K562 (cell line): ENCODE data around the gene KCTD18. TPM values are rescaled to one million over a fixed set of nuclear protein-coding genes. Genes with fewer than 3 reads are reported as not detected.

Experiments used
- ATAC-seq: fragments of 200-7000 bp; cut with Tn5 transposase; 3 replicates; pipeline ENCODE4 v1.9.1; 2020; ENCODE audit warnings: moderate library complexity
- BruUV-seq: library from RNA; stranded (reverse); fragments of 400-500 nt; replicated peaks from 2 replicates; lab custom pipeline; 2021; lab: Mats Ljungman, UMichigan
- CTCF ChIA-PET: fragments of 300-600 bp; formaldehyde crosslinking; extraction: SDS; loops from one replicate; lab custom pipeline; 2021; ENCODE audit warnings: low intra/inter-chr PET ratio; lab: Yijun Ruan, JAX
- POLR2A ChIA-PET: fragments of 300-600, 350-650 bp; sonication (Branson Sonifier 250); formaldehyde crosslinking; extraction: SDS; loops from one replicate; lab custom pipeline; 2021; ENCODE audit warnings: antibody characterized with exemption, inconsistent platforms; lab: Yijun Ruan, JAX
- DNase-seq, 4 experiments: peaks; one replicate each; pipeline versions ENCODE4 v3.0.0 to v3.0.0-alpha.2; 2011 to 2018; ENCODE audit warnings: low spot score in 3 of 4, mixed read lengths in 3 of 4; ENCODE audit errors: extremely low read depth in 1 of 4
- FAIRE-seq: peaks from 2 replicates; lab custom pipeline; 2011; peaks lifted over from hg19 to GRCh38; lab: Jason Lieb, UNC
- H2AFZ ChIP-seq: 2 replicates; pipeline ENCODE4 v1.6.0; 2011; ENCODE audit warnings: low read depth, low read length, control low read depth, inconsistent platforms
- H3K27ac ChIP-seq: fragments of 200-600 bp; 3 replicates; pipeline ENCODE4 v1.8.0; 2011; ENCODE audit warnings: low read depth, mild to moderate bottlenecking, control low read depth, inconsistent platforms, low read length, moderate library complexity, mixed read lengths; ENCODE audit errors: extremely low read depth
- H3K27me3 ChIP-seq, 2 experiments: fragments of 300-600 bp in 1 of 2; 2 replicates in 1 of 2; 3 replicates in 1 of 2; pipeline versions ENCODE4 v1.6.0 to v1.8.0; 2011; ENCODE audit warnings: inconsistent platforms in 2 of 2, low read length in 2 of 2, mild to moderate bottlenecking in 1 of 2, mixed read lengths in 1 of 2, moderate library complexity in 1 of 2; ENCODE audit not compliant: control insufficient read depth in 2 of 2, insufficient read depth in 2 of 2
- H3K36me3 ChIP-seq: fragments of 300-600 bp; 3 replicates; pipeline ENCODE4 v1.8.0; 2011; ENCODE audit warnings: mild to moderate bottlenecking, low read length, inconsistent platforms; ENCODE audit not compliant: control insufficient read depth, insufficient read depth
- H3K4me1 ChIP-seq, 2 experiments: fragments of 200-600 bp in 1 of 2; replicated peaks in 1 of 2; 2 replicates in 1 of 2; 3 replicates in 1 of 2; pipeline versions ENCODE4 v1.5.1 to v1.8.0; 2011; ENCODE audit warnings: inconsistent platforms in 2 of 2, low read length in 2 of 2, mild to moderate bottlenecking in 1 of 2, mixed read lengths in 1 of 2, moderate library complexity in 1 of 2; ENCODE audit not compliant: control insufficient read depth in 2 of 2, insufficient read depth in 2 of 2
- H3K4me2 ChIP-seq: 2 replicates; pipeline ENCODE4 v1.6.1; 2011; ENCODE audit warnings: low read length, control low read depth, inconsistent platforms, mixed read lengths; ENCODE audit not compliant: insufficient read depth
- H3K4me3 ChIP-seq: fragments of 200-600 bp; sonication (generic), shearing (Covaris generic); 2 replicates; pipeline ENCODE4 v1.5.1; 2016; ENCODE audit warnings: control low read depth, inconsistent platforms
- H3K79me2 ChIP-seq: fragments of 200-600 bp; 3 replicates; pipeline ENCODE4 v1.8.0; 2011; ENCODE audit warnings: low read length, inconsistent platforms; ENCODE audit not compliant: control insufficient read depth, insufficient read depth
- H3K9ac ChIP-seq, 2 experiments: 2 replicates each; pipeline versions ENCODE4 v1.6.0 to v1.6.1; 2011; ENCODE audit warnings: low read depth in 2 of 2, low read length in 2 of 2, control low read depth in 1 of 2, inconsistent platforms in 1 of 2, mild to moderate bottlenecking in 1 of 2, mixed read lengths in 1 of 2; ENCODE audit not compliant: insufficient read depth in 1 of 2
- H3K9me1 ChIP-seq: one replicate; pipeline ENCODE4 v1.6.0; 2011; ENCODE audit warnings: inconsistent platforms, mild to moderate bottlenecking, low read length, moderate library complexity; ENCODE audit not compliant: control insufficient read depth, insufficient read depth
- H3K9me3 ChIP-seq: replicated peaks from 2 replicates; pipeline ENCODE4 v1.5.1; 2011; ENCODE audit warnings: low read depth, low read length, inconsistent platforms; ENCODE audit not compliant: control insufficient read depth, insufficient read depth
- H4K20me1 ChIP-seq: replicated peaks from 2 replicates; pipeline ENCODE4 v1.6.1; 2011; ENCODE audit warnings: low read length, inconsistent platforms, mixed read lengths; ENCODE audit not compliant: control insufficient read depth, insufficient read depth
- ADNP ChIP-seq: fragments of 200-800 bp; sonication (Bioruptor generic); IDR thresholded peaks from 2 replicates; pipeline ENCODE4 v1.6.1; 2016; ENCODE audit warnings: missing genetic modification characterization, missing compliant biosample characterization
- CBFB ChIP-seq: sonication (generic); formaldehyde crosslinking; IDR thresholded peaks from 2 replicates; pipeline ENCODE4 v1.4.0; 2020; ENCODE audit warnings: mild to moderate bottlenecking, missing genetic modification reagents
- HLTF ChIP-seq: fragments of 450-650 bp; IDR thresholded peaks from 2 replicates; pipeline ENCODE4 v1.6.1; 2016
- ZBTB8A ChIP-seq: fragments of 450-650 bp; IDR thresholded peaks from 2 replicates; pipeline ENCODE4 v1.6.1; 2018; ENCODE audit warnings: mild to moderate bottlenecking, moderate library complexity; ENCODE audit not compliant: partially characterized antibody
- ZKSCAN1 ChIP-seq: fragments of 150-350 bp; IDR thresholded peaks from 2 replicates; pipeline ENCODE4 v1.6.1; 2016; ENCODE audit warnings: low read depth, low read length
- WGBS: fragments of 100-300 bp; shearing (Covaris generic); methylation state at CpG from one replicate; pipeline ENCODE4 v1.1.6; 2016; ENCODE audit warnings: low coverage, mixed read lengths; ENCODE audit not compliant: insufficient coverage; ENCODE audit errors: missing lambda C conversion rate; 5-methylcytosine and 5-hydroxymethylcytosine counted together
- in situ Hi-C: fragments of 300-500 bp; cut with MboI; formaldehyde crosslinking; loops from 4 replicates; pipeline ENCODE4 v1.15.0; 2018; ENCODE audit warnings: inconsistent platforms, mixed read lengths
- intact Hi-C: fragments of 100-400 bp; cut with micrococcal nuclease; formaldehyde crosslinking; loops from 2 replicates; pipeline ENCODE4 v1.14.2; 2022
- polyA plus RNA-seq, 8 experiments: library from polyadenylated mRNA; depleted of rRNA in 4 of 8; stranded (reverse) in 5 of 8; unstranded in 3 of 8; fragments of >200 nt; fragmentation: Nextera tagmentation in 2 of 8; fragmentation: Illumina TruSeq in 1 of 8; extraction: Ambion mirVana in 2 of 8; extraction: Trizol in 1 of 8; gene quantifications; 2 replicates each; pipeline versions ENCODE4 v1.2.1 to v1.2.3, GENCODE V29; 2011 to 2014; ENCODE audit warnings: inconsistent platforms in 1 of 8, missing spikeins in 1 of 8
- total RNA-seq, 7 experiments: library from RNA; depleted of rRNA in 6 of 7; stranded (reverse); fragments of >200 nt in 6 of 7; fragmentation: Illumina TruSeq in 2 of 7; extraction: Trizol in 2 of 7; gene quantifications; 2 replicates each; pipeline versions ENCODE4 v1.2.1 to v1.2.3, GENCODE V29; 2011 to 2021; ENCODE audit warnings: low replicate concordance in 1 of 7
- TF ChIP-seq, protein P1 (sequence below): fragments of 250-450 bp; sonication (Bioruptor Pico); IDR thresholded peaks from 2 replicates; pipeline ENCODE4 v1.8.0; 2022; ENCODE audit warnings: inconsistent platforms, mild to moderate bottlenecking, moderate library complexity, borderline replicate concordance
- TF ChIP-seq, protein P2 (sequence below): fragments of 150-350 bp; conservative IDR thresholded peaks from 2 replicates; pipeline ENCODE4 v1.6.1; 2014; ENCODE audit warnings: low read length
- TF ChIP-seq, protein P3 (sequence below): sonication (generic); formaldehyde crosslinking; IDR thresholded peaks from 2 replicates; pipeline ENCODE4 v1.8.0; 2022; ENCODE audit warnings: mild to moderate bottlenecking, missing genetic modification reagents
- TF ChIP-seq, protein P4 (sequence below): IDR thresholded peaks from 2 replicates; pipeline ENCODE4 v1.6.1; 2012; ENCODE audit warnings: low read depth, low read length, improper control_type of control experiment, borderline replicate concordance
- TF ChIP-seq, protein P5 (sequence below), 2 experiments: IDR thresholded peaks; 2 replicates each; pipeline ENCODE4 v1.6.1; 2011; ENCODE audit warnings: borderline replicate concordance in 1 of 2, control low read depth in 1 of 2, low read depth in 1 of 2, low read length in 1 of 2, mild to moderate bottlenecking in 1 of 2, mixed read lengths in 1 of 2, moderate library complexity in 1 of 2; ENCODE audit not compliant: insufficient read depth in 1 of 2, insufficient read length in 1 of 2, poor library complexity in 1 of 2, severe bottlenecking in 1 of 2; ENCODE audit errors: extremely low read depth in 1 of 2

The KCTD18 gene
- total and polyA plus RNA-seq, 9 of the 15 experiments (the other 6 are each of a cell fraction or from before 2014, with no cell fraction given): 0.39 to 5.4 (median 3.8) TPM

DNA sequence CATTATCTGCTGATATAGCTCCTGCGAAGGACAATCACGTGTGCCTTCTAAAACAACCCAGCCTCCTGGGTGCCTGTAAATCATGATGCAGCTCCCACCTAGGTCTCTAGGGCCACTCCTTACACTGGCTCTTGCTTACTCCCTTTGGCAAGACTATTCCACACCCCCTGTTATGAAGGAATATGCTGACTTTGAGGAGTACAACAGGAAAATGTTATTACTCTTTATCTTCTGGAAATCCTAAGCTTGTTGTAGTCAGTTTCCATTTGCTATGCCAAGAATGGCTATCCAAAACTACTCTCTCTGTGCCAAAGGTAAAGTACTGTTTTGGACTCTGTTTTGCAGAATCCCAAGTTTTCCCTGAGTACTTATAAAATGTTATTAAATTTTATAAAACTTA is 23.9 kb upstream of the KCTD18 start:
- 36% methylated on average over 2 of the region's 2 CpGs for WGBS
- no peaks in the 10 kb centered on the region; a peak in 1 of 5 replicates for H3K4me1 ChIP-seq
- CTCF ChIA-PET: no interaction called here
- no TSS peak for BruUV-seq
- H3K27me3 ChIP-seq: no peaks in the 10 kb centered on the region
- H3K79me2 ChIP-seq: peaks cover 26% of the 10 kb centered on the region
- no peak for DNase-seq
- POLR2A ChIA-PET: interaction anchor here (0.6 to 1.6 kb wide), 2 partner anchors 8 to 10 kb away, joined by 3 to 5 read pairs; partner anchors contain the start of gene SGO2
- no peak overlapping the region for H3K4me2 ChIP-seq
- no peaks in the 10 kb centered on the region for H4K20me1 ChIP-seq
- peaks cover 42% of the 10 kb centered on the region; the same call in 2 of the 3 replicates for H3K36me3 ChIP-seq
- H3K9ac ChIP-seq: no peak overlapping the region
- H2AFZ ChIP-seq: no peak overlapping the region
- in situ Hi-C loops: no loop called here
- no peak overlapping the region for H3K27ac ChIP-seq
- no peaks in the 10 kb centered on the region for H3K9me3 ChIP-seq
- H3K4me3 ChIP-seq: no peak overlapping the region
- intact Hi-C loops: no loop called here
- no peak for ATAC-seq
- no peaks in the 10 kb centered on the region for H3K9me1 ChIP-seq
- no peak for FAIRE-seq
- TF ChIP-seq, protein P1, sequence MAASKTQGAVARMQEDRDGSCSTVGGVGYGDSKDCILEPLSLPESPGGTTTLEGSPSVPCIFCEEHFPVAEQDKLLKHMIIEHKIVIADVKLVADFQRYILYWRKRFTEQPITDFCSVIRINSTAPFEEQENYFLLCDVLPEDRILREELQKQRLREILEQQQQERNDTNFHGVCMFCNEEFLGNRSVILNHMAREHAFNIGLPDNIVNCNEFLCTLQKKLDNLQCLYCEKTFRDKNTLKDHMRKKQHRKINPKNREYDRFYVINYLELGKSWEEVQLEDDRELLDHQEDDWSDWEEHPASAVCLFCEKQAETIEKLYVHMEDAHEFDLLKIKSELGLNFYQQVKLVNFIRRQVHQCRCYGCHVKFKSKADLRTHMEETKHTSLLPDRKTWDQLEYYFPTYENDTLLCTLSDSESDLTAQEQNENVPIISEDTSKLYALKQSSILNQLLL: no peak
- TF ChIP-seq ZKSCAN1 (no peak), CBFB (CRISPR knock-in tag) (no peak), HLTF (no peak), ADNP (tag) (no peak), ZBTB8A (no peak)
- TF ChIP-seq, protein P2, sequence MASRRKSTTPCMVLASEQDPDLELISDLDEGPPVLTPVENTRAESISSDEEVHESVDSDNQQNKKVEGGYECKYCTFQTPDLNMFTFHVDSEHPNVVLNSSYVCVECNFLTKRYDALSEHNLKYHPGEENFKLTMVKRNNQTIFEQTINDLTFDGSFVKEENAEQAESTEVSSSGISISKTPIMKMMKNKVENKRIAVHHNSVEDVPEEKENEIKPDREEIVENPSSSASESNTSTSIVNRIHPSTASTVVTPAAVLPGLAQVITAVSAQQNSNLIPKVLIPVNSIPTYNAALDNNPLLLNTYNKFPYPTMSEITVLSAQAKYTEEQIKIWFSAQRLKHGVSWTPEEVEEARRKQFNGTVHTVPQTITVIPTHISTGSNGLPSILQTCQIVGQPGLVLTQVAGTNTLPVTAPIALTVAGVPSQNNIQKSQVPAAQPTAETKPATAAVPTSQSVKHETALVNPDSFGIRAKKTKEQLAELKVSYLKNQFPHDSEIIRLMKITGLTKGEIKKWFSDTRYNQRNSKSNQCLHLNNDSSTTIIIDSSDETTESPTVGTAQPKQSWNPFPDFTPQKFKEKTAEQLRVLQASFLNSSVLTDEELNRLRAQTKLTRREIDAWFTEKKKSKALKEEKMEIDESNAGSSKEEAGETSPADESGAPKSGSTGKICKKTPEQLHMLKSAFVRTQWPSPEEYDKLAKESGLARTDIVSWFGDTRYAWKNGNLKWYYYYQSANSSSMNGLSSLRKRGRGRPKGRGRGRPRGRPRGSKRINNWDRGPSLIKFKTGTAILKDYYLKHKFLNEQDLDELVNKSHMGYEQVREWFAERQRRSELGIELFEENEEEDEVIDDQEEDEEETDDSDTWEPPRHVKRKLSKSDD: no peak
- TF ChIP-seq, protein P3, sequence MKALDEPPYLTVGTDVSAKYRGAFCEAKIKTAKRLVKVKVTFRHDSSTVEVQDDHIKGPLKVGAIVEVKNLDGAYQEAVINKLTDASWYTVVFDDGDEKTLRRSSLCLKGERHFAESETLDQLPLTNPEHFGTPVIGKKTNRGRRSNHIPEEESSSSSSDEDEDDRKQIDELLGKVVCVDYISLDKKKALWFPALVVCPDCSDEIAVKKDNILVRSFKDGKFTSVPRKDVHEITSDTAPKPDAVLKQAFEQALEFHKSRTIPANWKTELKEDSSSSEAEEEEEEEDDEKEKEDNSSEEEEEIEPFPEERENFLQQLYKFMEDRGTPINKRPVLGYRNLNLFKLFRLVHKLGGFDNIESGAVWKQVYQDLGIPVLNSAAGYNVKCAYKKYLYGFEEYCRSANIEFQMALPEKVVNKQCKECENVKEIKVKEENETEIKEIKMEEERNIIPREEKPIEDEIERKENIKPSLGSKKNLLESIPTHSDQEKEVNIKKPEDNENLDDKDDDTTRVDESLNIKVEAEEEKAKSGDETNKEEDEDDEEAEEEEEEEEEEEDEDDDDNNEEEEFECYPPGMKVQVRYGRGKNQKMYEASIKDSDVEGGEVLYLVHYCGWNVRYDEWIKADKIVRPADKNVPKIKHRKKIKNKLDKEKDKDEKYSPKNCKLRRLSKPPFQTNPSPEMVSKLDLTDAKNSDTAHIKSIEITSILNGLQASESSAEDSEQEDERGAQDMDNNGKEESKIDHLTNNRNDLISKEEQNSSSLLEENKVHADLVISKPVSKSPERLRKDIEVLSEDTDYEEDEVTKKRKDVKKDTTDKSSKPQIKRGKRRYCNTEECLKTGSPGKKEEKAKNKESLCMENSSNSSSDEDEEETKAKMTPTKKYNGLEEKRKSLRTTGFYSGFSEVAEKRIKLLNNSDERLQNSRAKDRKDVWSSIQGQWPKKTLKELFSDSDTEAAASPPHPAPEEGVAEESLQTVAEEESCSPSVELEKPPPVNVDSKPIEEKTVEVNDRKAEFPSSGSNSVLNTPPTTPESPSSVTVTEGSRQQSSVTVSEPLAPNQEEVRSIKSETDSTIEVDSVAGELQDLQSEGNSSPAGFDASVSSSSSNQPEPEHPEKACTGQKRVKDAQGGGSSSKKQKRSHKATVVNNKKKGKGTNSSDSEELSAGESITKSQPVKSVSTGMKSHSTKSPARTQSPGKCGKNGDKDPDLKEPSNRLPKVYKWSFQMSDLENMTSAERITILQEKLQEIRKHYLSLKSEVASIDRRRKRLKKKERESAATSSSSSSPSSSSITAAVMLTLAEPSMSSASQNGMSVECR (CRISPR knock-in tag): no peak
- TF ChIP-seq, protein P4, sequence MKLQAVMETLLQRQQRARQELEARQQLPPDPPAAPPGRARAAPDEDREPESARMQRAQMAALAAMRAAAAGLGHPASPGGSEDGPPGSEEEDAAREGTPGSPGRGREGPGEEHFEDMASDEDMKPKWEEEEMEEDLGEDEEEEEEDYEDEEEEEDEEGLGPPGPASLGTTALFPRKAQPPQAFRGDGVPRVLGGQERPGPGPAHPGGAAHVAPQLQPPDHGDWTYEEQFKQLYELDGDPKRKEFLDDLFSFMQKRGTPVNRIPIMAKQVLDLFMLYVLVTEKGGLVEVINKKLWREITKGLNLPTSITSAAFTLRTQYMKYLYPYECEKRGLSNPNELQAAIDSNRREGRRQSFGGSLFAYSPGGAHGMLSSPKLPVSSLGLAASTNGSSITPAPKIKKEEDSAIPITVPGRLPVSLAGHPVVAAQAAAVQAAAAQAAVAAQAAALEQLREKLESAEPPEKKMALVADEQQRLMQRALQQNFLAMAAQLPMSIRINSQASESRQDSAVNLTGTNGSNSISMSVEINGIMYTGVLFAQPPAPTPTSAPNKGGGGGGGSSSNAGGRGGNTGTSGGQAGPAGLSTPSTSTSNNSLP: no peak
- TF ChIP-seq, protein P5, sequence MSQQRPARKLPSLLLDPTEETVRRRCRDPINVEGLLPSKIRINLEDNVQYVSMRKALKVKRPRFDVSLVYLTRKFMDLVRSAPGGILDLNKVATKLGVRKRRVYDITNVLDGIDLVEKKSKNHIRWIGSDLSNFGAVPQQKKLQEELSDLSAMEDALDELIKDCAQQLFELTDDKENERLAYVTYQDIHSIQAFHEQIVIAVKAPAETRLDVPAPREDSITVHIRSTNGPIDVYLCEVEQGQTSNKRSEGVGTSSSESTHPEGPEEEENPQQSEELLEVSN (IDR thresholded peaks at IDR 0.05; ENCODE audit: borderline replicate concordance in 1 of 2, extremely low read depth in 1 of 2, insufficient read depth in 1 of 2, insufficient read length in 1 of 2, low read depth in 1 of 2, low read length in 1 of 2, poor library complexity in 1 of 2, severe bottlenecking in 1 of 2): no peak
